HEK293 (cell line): Measurements from ENCODE around the gene PPP1CC.

Experiments used
- GLIS1 ChIP-seq: fragments of 450-650 bp; formaldehyde crosslinking; IDR thresholded peaks from 2 replicates; pipeline ENCODE4 v1.5.1; 2016; ENCODE audit warnings: missing biosample characterization, missing genetic modification characterization
- HIC1 ChIP-seq: fragments of 450-650 bp; formaldehyde crosslinking; IDR thresholded peaks from 2 replicates; pipeline ENCODE4 v1.5.1; 2016; ENCODE audit warnings: missing biosample characterization, missing genetic modification characterization
- IKZF3 ChIP-seq: fragments of 450-650 bp; IDR thresholded peaks from 2 replicates; pipeline ENCODE4 v1.5.0; 2018; ENCODE audit warnings: missing biosample characterization, mild to moderate bottlenecking, missing genetic modification characterization, moderate library complexity
- PRDM10 ChIP-seq: fragments of 450-650 bp; formaldehyde crosslinking; IDR thresholded peaks from 2 replicates; pipeline ENCODE4 v1.5.1; 2016; ENCODE audit warnings: missing biosample characterization, missing genetic modification characterization
- ZBTB20 ChIP-seq: fragments of 450-650 bp; formaldehyde crosslinking; IDR thresholded peaks from 2 replicates; pipeline ENCODE4 v1.5.1; 2016; ENCODE audit warnings: missing biosample characterization, missing genetic modification characterization
- ZBTB49 ChIP-seq: fragments of 450-650 bp; formaldehyde crosslinking; IDR thresholded peaks from 2 replicates; pipeline ENCODE4 v1.5.1; 2016; ENCODE audit warnings: missing biosample characterization, missing genetic modification characterization, low read depth
- ZFP69B ChIP-seq: fragments of 450-650 bp; formaldehyde crosslinking; IDR thresholded peaks from 2 replicates; pipeline ENCODE4 v1.5.1; 2016; ENCODE audit warnings: missing biosample characterization, missing genetic modification characterization
- ZNF18 ChIP-seq: fragments of 450-650 bp; formaldehyde crosslinking; IDR thresholded peaks from 2 replicates; pipeline ENCODE4 v1.5.1; 2016; ENCODE audit warnings: missing biosample characterization, missing genetic modification characterization
- ZNF302 ChIP-seq: fragments of 450-650 bp; formaldehyde crosslinking; IDR thresholded peaks from 2 replicates; pipeline ENCODE4 v1.5.1; 2016; ENCODE audit warnings: missing biosample characterization, missing genetic modification characterization, low read depth
- ZNF335 ChIP-seq: fragments of 450-650 bp; formaldehyde crosslinking; conservative IDR thresholded peaks from 2 replicates; pipeline ENCODE4 v1.5.1; 2016; ENCODE audit warnings: missing biosample characterization, missing genetic modification characterization
- ZNF423 ChIP-seq: fragments of 450-650 bp; formaldehyde crosslinking; IDR thresholded peaks from 2 replicates; pipeline ENCODE4 v1.5.1; 2016; ENCODE audit warnings: missing biosample characterization, missing genetic modification characterization
- ZNF488 ChIP-seq: fragments of 450-650 bp; formaldehyde crosslinking; IDR thresholded peaks from 2 replicates; pipeline ENCODE4 v1.5.1; 2016; ENCODE audit warnings: missing biosample characterization, missing genetic modification characterization
- ZNF549 ChIP-seq: fragments of 450-650 bp; IDR thresholded peaks from 2 replicates; pipeline ENCODE4 v1.5.1; 2018; ENCODE audit warnings: missing biosample characterization, missing genetic modification characterization, mild to moderate bottlenecking, inconsistent platforms, moderate library complexity
- ZNF660 ChIP-seq: fragments of 450-650 bp; IDR thresholded peaks from 2 replicates; pipeline ENCODE4 v1.5.1; 2018; ENCODE audit warnings: missing biosample characterization, mild to moderate bottlenecking, missing genetic modification characterization
- ZNF692 ChIP-seq: fragments of 450-650 bp; formaldehyde crosslinking; IDR thresholded peaks from 2 replicates; pipeline ENCODE4 v1.5.1; 2016; ENCODE audit warnings: missing biosample characterization, missing genetic modification characterization

The PPP1CC gene

GRCh38 chr12:110743571-110744093, 941 bp upstream of the PPP1CC start (continued):
- 0 out of 2 replicates have a peak, but pooled peaks have one; percentile 6 for TF ChIP-seq PRDM10
- 0 out of 2 replicates have a peak, but pooled peaks have one; percentile 3 for TF ChIP-seq ZNF660
- peak; percentile 10; the same call in 1 of the 2 replicates for TF ChIP-seq ZNF692 (tag by site-specific recombination)
- TF ChIP-seq ZBTB49 (tag by site-specific recombination), result no peak
- TF ChIP-seq ZNF423, result no peak
- 0 out of 2 replicates have a peak, but pooled peaks have one; percentile 7 for TF ChIP-seq GLIS1
- no peak for TF ChIP-seq ZNF335
- no peak for TF ChIP-seq ZNF302 (tag by site-specific recombination)
- peak; percentile 39; the same call in 1 of the 2 replicates for TF ChIP-seq ZFP69B (tag by site-specific recombination)
- no peak for TF ChIP-seq ZNF549 (tag by site-specific recombination)
- peak; percentile 57 for TF ChIP-seq ZBTB20
- no peak for TF ChIP-seq ZNF488 (tag by site-specific recombination)
- TF ChIP-seq HIC1, result no peak
- no peak for TF ChIP-seq ZNF18 (tag by site-specific recombination)
- TF ChIP-seq IKZF3 (tag by site-specific recombination), result 0 out of 2 replicates have a peak, but pooled peaks have one; percentile 26
- TF ChIP-seq, all 188 proteins: peak for 11
